ENCODE data around the gene HMG20B.
"Not testable (repeated sequence)": the region's sequence is repeated elsewhere in the genome, so short reads cannot be mapped to it uniquely, and the experiment has no call there.

Gene HMG20B

GRCh38 chr19:3572855-3573161, at the start of gene HMG20B:
Gene HMG20B, plus strand, starts transcription at chr19:3572944. Its CDS starts 366 bp downstream, at chr19:3573310.
- DNase-seq (ENCODE audit: low read depth in 2 of 2) = no peak

GRCh38 chr19:3523361-3524077, 49.2 kb upstream of the HMG20B start:
- no peak for DNase-seq (ENCODE audit: low read depth in 2 of 2)

DNA sequence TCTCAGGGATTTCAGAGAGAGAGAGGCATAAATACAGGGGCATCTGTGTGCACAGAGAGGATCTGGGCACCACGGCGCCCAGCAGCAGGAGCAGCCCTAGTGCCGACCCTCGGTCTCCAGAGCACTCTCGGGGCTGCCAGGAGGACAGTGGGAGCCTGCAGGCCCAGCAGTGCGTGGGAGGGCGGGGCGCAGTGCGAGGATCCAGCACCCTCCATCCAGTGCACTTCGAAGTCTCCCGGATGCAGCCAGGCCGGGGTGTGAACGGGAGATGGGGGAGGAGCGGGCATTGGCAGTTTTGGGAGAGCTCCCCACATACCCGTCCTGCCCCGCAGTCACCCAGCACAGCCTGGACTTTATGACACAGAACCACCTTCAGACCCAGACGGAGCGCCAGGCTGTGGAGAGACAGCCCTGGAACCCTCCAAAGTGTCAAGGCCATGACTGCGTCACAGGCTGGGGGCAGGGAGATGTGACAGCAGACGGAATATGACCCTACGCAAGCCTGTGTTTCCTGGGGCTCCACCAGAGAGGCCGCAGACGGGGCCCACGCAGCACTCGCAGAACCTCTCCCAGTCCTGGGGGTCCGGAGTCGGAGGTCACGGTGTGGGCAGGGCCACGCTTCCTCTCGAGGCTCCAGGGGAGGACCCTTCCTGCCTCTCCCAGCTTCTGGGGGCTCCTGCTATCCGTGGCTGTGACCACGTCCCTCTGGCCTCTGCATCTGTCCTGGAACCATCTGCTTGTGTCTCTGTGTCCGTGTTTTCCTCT, 48.5 kb upstream of the HMG20B start:
- no peak for DNase-seq (ENCODE audit: low read depth in 2 of 2)

- DNase-seq (ENCODE audit: low read depth in 2 of 2) = no peak
These were observed 47.8 kb upstream of the HMG20B start for GRCh38 chr19:3524904-3525451.

DNA sequence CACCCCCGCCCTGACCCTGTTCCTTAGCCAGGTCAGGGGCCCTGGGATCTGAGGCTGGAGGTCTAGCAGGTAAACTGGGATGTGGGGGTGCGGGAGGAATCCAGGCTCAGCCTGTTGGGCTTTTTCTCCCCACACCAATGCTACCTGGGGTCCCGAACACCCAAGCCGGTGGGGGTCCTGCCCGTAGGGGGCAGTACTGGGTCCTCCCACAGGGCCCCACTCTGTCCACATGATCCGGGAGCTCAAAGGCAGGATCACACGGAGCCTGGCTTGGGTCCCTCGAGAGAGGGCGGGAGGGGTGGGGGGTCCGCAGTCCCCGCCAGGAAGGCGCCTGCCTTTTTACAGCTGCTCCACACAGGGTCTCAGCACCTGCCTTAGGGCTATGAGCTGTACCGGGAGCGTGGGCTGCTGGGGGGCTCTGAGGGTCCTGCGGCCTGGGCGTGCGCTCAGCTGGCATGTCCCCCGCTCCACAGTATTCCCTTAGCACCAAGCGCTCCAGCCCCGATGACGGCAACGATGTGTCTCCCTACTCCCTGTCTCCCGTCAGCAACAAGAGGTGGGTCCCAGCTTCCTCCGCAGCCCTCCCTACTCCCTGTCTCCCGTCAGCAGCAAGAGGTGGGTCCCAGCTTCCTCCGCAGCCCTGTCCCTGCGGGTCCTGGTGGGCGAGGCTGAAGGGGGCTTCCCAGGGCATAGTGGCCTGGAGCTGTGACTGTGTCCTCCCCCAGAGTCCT, 46.1 kb upstream of the HMG20B start:
- DNase-seq (ENCODE audit: low read depth in 2 of 2) = no peak

- DNase-seq (ENCODE audit: low read depth in 2 of 2) = no peak
These were observed 45.4 kb upstream of the HMG20B start for GRCh38 chr19:3527238-3527910.

- DNase-seq (ENCODE audit: low read depth in 2 of 2) = no peak
These were observed 44.7 kb upstream of the HMG20B start for GRCh38 chr19:3528080-3528479.

DNA sequence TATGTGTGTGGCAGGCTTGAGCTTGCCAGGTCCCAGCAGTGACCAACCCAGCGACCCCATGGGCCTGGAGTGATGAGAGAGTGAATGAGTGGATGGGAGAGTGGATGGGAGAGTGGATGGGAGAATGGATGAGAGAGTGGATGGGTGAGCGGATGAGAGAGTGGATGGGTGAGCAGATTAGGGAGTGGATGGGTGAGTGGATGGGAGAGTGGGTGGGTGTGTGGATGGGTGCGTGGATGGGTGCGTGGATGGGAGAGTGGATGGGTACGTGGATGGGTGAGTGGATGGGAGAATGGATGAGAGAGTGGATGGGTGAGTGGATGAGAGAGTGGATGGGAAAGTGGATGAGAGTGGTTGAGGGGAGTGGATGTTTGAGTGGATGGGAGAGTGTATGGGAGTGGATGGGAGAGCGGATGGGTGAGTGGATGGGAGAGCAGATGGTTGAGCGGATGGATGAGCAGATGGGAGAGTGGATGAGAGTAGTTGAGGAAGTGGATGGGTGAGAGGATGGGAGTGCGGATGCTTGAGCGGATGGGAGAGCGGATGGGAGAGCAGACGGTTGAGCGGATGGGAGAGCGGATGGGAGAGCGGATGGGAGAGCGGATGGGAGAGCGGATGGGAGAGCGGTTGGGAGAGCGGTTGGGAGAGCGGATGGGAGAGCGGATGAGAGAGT, 44.1 kb upstream of the HMG20B start:
- DNase-seq (ENCODE audit: low read depth in 2 of 2) = no peak

DNA sequence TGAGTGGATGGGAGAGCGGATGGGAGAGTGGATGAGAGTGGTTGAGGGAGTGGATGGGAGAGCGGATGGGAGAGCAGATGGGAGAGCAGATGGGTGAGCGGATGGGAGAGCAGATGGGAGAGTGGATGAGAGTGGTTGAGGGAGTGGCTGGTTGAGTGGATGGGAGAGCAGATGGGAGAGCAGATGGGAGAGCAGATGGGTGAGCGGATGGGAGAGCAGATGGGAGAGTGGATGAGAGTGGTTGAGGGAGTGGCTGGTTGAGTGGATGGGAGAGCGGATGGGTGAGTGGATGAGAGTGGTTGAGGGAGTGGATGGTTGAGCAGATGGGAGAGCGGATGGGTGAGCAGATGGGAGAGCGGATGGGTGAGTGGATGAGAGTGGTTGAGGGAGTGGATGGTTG, 43.4 kb upstream of the HMG20B start:
- not testable (repeated sequence) for DNase-seq (ENCODE audit: low read depth in 2 of 2)

- DNase-seq (ENCODE audit: low read depth in 2 of 2) = no peak
These were observed 42.4 kb upstream of the HMG20B start for GRCh38 chr19:3530389-3530788.

- DNase-seq (ENCODE audit: low read depth in 2 of 2) = no peak
These were observed 41.0 kb upstream of the HMG20B start for GRCh38 chr19:3531716-3532115.

DNA sequence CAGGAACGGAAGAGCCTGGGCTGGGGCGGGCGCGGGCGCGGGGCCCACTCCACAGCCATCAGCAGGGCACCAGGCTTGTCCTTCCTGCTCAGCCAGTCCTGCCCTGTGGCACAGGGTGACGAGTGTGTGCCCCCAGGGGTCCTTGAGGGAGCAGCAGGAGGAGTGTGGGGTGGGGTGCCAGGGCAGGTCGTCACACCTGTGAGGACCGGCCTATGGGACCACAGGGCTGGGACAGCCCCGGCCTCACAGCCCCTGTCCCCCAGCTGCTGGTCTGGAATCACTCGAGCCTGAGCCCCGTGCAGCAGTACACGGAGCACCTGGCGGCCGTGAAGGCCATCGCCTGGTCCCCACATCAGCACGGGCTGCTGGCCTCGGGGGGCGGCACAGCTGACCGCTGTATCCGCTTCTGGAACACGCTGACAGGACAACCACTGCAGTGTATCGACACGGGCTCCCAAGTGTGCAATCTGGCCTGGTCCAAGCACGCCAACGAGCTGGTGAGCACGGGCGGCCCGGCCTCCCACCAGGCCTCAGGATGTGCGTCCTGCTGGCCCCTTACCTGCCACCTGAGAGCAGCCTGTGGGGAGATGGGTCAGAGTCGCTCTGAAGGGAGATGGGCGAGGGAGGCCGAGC, 40.5 kb upstream of the HMG20B start:
- no peak for DNase-seq (ENCODE audit: low read depth in 2 of 2)

DNA sequence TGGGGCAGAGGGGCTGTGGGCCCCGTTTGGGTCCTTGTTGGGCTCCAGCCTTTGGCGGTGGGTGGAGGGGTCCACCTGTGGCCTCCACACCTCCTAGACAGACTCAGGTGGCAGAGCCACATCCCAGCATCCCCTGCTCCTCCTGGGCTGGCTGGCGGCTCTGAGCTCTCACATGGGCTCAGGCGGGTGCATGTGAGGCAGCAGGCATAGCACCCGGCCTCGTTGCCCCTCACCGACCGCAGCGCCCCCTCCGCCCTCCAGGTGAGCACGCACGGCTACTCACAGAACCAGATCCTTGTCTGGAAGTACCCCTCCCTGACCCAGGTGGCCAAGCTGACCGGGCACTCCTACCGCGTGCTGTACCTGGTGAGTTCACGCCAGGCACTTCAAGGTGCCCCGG, 39.7 kb upstream of the HMG20B start:
- DNase-seq (ENCODE audit: low read depth in 2 of 2) = no peak

DNA sequence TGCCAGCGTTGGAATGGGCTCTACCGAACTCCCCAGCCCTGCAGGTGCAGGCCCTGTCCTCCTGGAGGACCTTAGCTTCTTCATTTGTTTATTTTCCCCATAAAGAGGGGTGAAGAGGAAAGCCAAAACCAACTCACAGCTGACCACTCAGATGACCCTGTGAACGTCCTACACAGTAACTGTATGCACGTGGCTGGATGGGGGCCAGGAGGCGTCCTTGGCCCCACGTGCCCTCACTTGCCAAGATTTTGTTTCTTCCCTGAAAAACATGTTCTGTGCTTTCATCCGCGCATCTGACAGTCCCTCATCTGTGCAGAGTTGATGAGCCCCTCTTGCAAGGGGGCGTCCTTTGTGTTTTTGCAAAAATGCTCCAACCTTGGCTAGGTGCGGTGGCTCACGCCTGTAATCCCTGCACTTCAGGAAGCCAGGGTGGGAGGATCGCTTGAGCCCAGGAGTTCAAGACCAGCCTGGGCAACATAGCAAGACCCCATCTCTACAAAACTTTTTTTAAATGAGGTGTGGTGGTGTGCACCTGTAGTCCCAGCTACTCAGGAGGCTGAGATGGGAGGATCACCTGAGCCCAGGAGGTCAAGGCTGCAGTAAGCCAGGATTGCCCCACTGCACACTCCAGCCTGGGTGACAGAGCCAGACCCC, 39.1 kb upstream of the HMG20B start:
- no peak for DNase-seq (ENCODE audit: low read depth in 2 of 2)

- DNase-seq (ENCODE audit: low read depth in 2 of 2) = no peak
These were observed 38.1 kb upstream of the HMG20B start for GRCh38 chr19:3534375-3535234.

- no peak for DNase-seq (ENCODE audit: low read depth in 2 of 2)
These were observed 37.6 kb upstream of the HMG20B start for GRCh38 chr19:3535235-3535535.

GRCh38 chr19:3535563-3535965, 37.2 kb upstream of the HMG20B start:
- no peak for DNase-seq (ENCODE audit: low read depth in 2 of 2)

GRCh38 chr19:3535981-3536380, 36.8 kb upstream of the HMG20B start:
- no peak for DNase-seq (ENCODE audit: low read depth in 2 of 2)

- no peak for DNase-seq (ENCODE audit: low read depth in 2 of 2)
These were observed 36.2 kb upstream of the HMG20B start for GRCh38 chr19:3536429-3537100.
